OCI-LY7 (cell line): Measurements from ENCODE around the gene RBM20. TPM values are rescaled to one million over a fixed set of nuclear protein-coding genes. Genes with fewer than 3 reads are reported as not detected.
A peak's percentile ranks its signal among the peaks of the same experiment; 100 is the strongest.

ENCODE experiments used
- BruUV-seq: library from RNA; stranded (reverse); fragments of 400-500 nt; replicated peaks from 2 replicates; lab custom pipeline; 2021; lab: Mats Ljungman, UMichigan
- CTCF ChIA-PET: fragments of 300-600 bp; sonication (Branson Sonifier 250); formaldehyde crosslinking; loops from one replicate; lab custom pipeline; 2022; ENCODE audit warnings: antibody characterized with exemption; ENCODE audit not compliant: unreplicated experiment; lab: Charles Lee
- POLR2A ChIA-PET: fragments of 300-600 bp; sonication (Branson Sonifier 250); formaldehyde crosslinking; loops from one replicate; lab custom pipeline; 2022; ENCODE audit warnings: antibody characterized with exemption; lab: Charles Lee
- DNase-seq: peaks from one replicate; pipeline ENCODE4 v3.0.0-alpha.2; 2015; ENCODE audit warnings: low spot score
- H2AFZ ChIP-seq: fragments of 200-600 bp; sonication (generic), shearing (Covaris generic); 2 replicates; pipeline ENCODE4 v1.6.1; 2014; ENCODE audit warnings: mild to moderate bottlenecking, antibody characterized with exemption, low read length, moderate library complexity
- H3K27ac ChIP-seq: fragments of 200-600 bp; sonication (generic); 2 replicates; pipeline ENCODE4 v1.5.1; 2014; ENCODE audit warnings: mixed run types, low read depth, mild to moderate bottlenecking, moderate library complexity, low read length, inconsistent platforms; ENCODE audit not compliant: poor library complexity, severe bottlenecking
- H3K36me3 ChIP-seq: fragments of 200-600 bp; sonication (generic); 2 replicates; pipeline ENCODE4 v1.6.1; 2014; ENCODE audit warnings: mild to moderate bottlenecking, antibody characterized with exemption, low read length, moderate library complexity, mixed read lengths; ENCODE audit not compliant: insufficient read depth
- H3K4me1 ChIP-seq: fragments of 200-600 bp; sonication (generic); 2 replicates; pipeline ENCODE4 v1.5.1; 2014; ENCODE audit warnings: mild to moderate bottlenecking, low read length; ENCODE audit not compliant: insufficient read depth, poor library complexity, severe bottlenecking
- H3K4me2 ChIP-seq: fragments of 200-600 bp; sonication (generic); 2 replicates; pipeline ENCODE4 v1.6.1; 2014; ENCODE audit warnings: mild to moderate bottlenecking, low read length
- H3K4me3 ChIP-seq: fragments of 200-600 bp; sonication (generic); 2 replicates; pipeline ENCODE4 v1.5.1; 2014; ENCODE audit warnings: mild to moderate bottlenecking, low read depth, low read length; ENCODE audit not compliant: poor library complexity, severe bottlenecking
- H3K79me2 ChIP-seq: fragments of 200-600 bp; sonication (generic); 2 replicates; pipeline ENCODE4 v1.6.1; 2016; ENCODE audit warnings: low read depth, mild to moderate bottlenecking, low read length, moderate library complexity, mixed read lengths; ENCODE audit not compliant: insufficient read depth
- H3K9me2 ChIP-seq: fragments of 200-600 bp; sonication (generic); 2 replicates; pipeline ENCODE4 v1.6.1; 2016; ENCODE audit warnings: mild to moderate bottlenecking, low read length, mixed read lengths; ENCODE audit not compliant: insufficient read depth
- H3K9me3 ChIP-seq: fragments of 200-600 bp; sonication (generic); 2 replicates; pipeline ENCODE4 v1.6.1; 2014; ENCODE audit warnings: mild to moderate bottlenecking, mixed run types, low read length, mixed read lengths
- H4K20me1 ChIP-seq: fragments of 200-600 bp; sonication (generic); 2 replicates; pipeline ENCODE4 v1.6.1; 2014; ENCODE audit warnings: mild to moderate bottlenecking, antibody characterized with exemption, low read length, moderate library complexity, mixed read lengths; ENCODE audit not compliant: insufficient read depth
- CTCF ChIP-seq: fragments of 200-600 bp; sonication (generic); conservative IDR thresholded peaks from 2 replicates; pipeline ENCODE4 v1.5.1; 2014; ENCODE audit warnings: mild to moderate bottlenecking, antibody characterized with exemption, low read length, moderate library complexity, mixed read lengths
- EZH2phosphoT487 ChIP-seq: fragments of 200-600 bp; sonication (generic); IDR thresholded peaks from 2 replicates; pipeline ENCODE4 v1.6.1; 2018; ENCODE audit warnings: low read depth, borderline replicate concordance, mild to moderate bottlenecking, mixed run types, antibody characterized with exemption, low read length, moderate library complexity, mixed read lengths
- intact Hi-C: fragments of 100-400 bp; cut with micrococcal nuclease; formaldehyde crosslinking; loops from one replicate; pipeline ENCODE4 v1.10.0; 2022; ENCODE audit not compliant: unreplicated experiment
- total RNA-seq, 2 experiments: library from RNA; depleted of rRNA in 1 of 2; stranded (reverse); fragments of >200 nt in 1 of 2; shearing (Covaris generic) in 1 of 2; gene quantifications; 2 replicates each; pipeline ENCODE4 v1.2.3, GENCODE V29; 2014 to 2022

Gene RBM20
- total RNA-seq, 2 experiments from 2014 or later: 0.35 to 1.0 TPM

GRCh38 chr10:110845756-110846620 is 201.9 kb downstream of the RBM20 start:
- Histone ChIP-seq H4K20me1 (no peaks in the 10 kb centered on the region), H3K4me3 (no peak overlapping the region), H2AFZ (peak overlapping the region; percentile 6; the same call in 1 of the 2 replicates), H3K9me3 (no peaks in the 10 kb centered on the region), H3K36me3 (no peaks in the 10 kb centered on the region), H3K9me2 (no peaks in the 10 kb centered on the region), H3K27ac (peak overlapping the region; percentile 40), H3K4me2 (peak overlapping the region; percentile 47), H3K4me1 (peaks cover 84% of the 10 kb centered on the region), H3K79me2 (no peaks in the 10 kb centered on the region; the same call in 1 of the 2 replicates)
- no peak for DNase-seq
- POLR2A ChIA-PET: interaction anchor here (0.6 to 6.8 kb wide), 9 partner anchors 9 to 43 kb away, joined by 3 to 121 read pairs (median 7); partner anchors contain the start of gene PDCD4
- TF ChIP-seq CTCF (no peak), EZH2phosphoT487 (no peak)
- intact Hi-C loops: no loop called here
- CTCF ChIA-PET: interaction anchor here (1.2 to 1.4 kb wide), 2 partner anchors 9 to 11 kb away, joined by 3 to 5 read pairs; no protein-coding TSS in a partner anchor
- BruUV-seq: no TSS peak

GRCh38 chr10:110847374-110847773 is 203.2 kb downstream of the RBM20 start:
- no peak overlapping the region for H3K4me3 ChIP-seq
- no peaks in the 10 kb centered on the region for H3K9me3 ChIP-seq
- H3K4me2 ChIP-seq: peak overlapping the region; percentile 47
- peak overlapping the region; percentile 19 for H3K27ac ChIP-seq
- ChIA-PET CTCF (interaction anchor here (1.4 kb wide), 1 partner anchor 10 kb away, joined by 5 read pairs; no protein-coding TSS in a partner anchor), POLR2A (interaction anchor here (1.3 to 6.8 kb wide), 4 partner anchors 10 to 45 kb away, joined by 4 to 121 read pairs (median 10); partner anchors contain the start of gene PDCD4)
- no peaks in the 10 kb centered on the region for H3K36me3 ChIP-seq
- H3K4me1 ChIP-seq: peaks cover 74% of the 10 kb centered on the region
- intact Hi-C loops: no loop called here
- TF ChIP-seq CTCF: no peak
- no peak for TF ChIP-seq EZH2phosphoT487
- BruUV-seq: no TSS peak
- H3K79me2 ChIP-seq: no peaks in the 10 kb centered on the region; the same call in 1 of the 2 replicates
- no peak for DNase-seq
- H4K20me1 ChIP-seq: no peaks in the 10 kb centered on the region
- no peaks in the 10 kb centered on the region for H3K9me2 ChIP-seq
- peak overlapping the region; percentile 36; the same call in 1 of the 2 replicates for H2AFZ ChIP-seq
